Trophoblast cell (in vitro differentiated cells and primary cell): ENCODE results near the gene KCNIP4.
"Not testable (repeated sequence)": the region's sequence is repeated elsewhere in the genome, so short reads cannot be mapped to it uniquely, and the experiment has no call there.

Experiments used
- DNase-seq, 2 donors: peaks; one replicate each; pipeline ENCODE4 v3.0.0-alpha.2; 2016
- H2AFZ ChIP-seq: 2 replicates; pipeline ENCODE4 v1.6.1; 2013; ENCODE audit warnings: low read length, moderate library complexity, mild to moderate bottlenecking; ENCODE audit not compliant: insufficient read depth, poor library complexity
- H2AK5ac ChIP-seq: 2 replicates; pipeline ENCODE4 v1.6.1; 2013; ENCODE audit warnings: mild to moderate bottlenecking, low read length
- H2BK120ac ChIP-seq: 2 replicates; pipeline ENCODE4 v1.6.1; 2013; ENCODE audit warnings: low read length, mild to moderate bottlenecking, moderate library complexity; ENCODE audit not compliant: insufficient read depth, poor library complexity
- H2BK12ac ChIP-seq: 2 replicates; pipeline ENCODE4 v1.6.1; 2013; ENCODE audit warnings: mild to moderate bottlenecking, low read length, moderate library complexity
- H2BK5ac ChIP-seq: 2 replicates; pipeline ENCODE4 v1.6.1; 2013; ENCODE audit warnings: low read length, low read depth, moderate library complexity, mild to moderate bottlenecking; ENCODE audit not compliant: poor library complexity
- H3K14ac ChIP-seq: 2 replicates; pipeline ENCODE4 v1.6.1; 2013; ENCODE audit warnings: mild to moderate bottlenecking, low read length
- H3K18ac ChIP-seq: 2 replicates; pipeline ENCODE4 v1.6.1; 2013; ENCODE audit warnings: mild to moderate bottlenecking, low read length
- H3K23ac ChIP-seq: 2 replicates; pipeline ENCODE4 v1.6.1; 2013; ENCODE audit warnings: low read length
- H3K27ac ChIP-seq: 2 replicates; pipeline ENCODE4 v1.5.1; 2013; ENCODE audit warnings: low read depth, mild to moderate bottlenecking, inconsistent platforms, low read length, moderate library complexity
- H3K27me3 ChIP-seq: 2 replicates; pipeline ENCODE4 v1.6.1; 2013; ENCODE audit warnings: inconsistent platforms, mild to moderate bottlenecking, low read length, moderate library complexity; ENCODE audit not compliant: insufficient read depth
- H3K36me3 ChIP-seq, 2 experiments: 1 replicate in 1 of 2; 2 replicates in 1 of 2; pipeline ENCODE4 v1.6.1; 2013; ENCODE audit warnings: low read length in 2 of 2, mild to moderate bottlenecking in 2 of 2, moderate library complexity in 1 of 2; ENCODE audit not compliant: insufficient read depth in 2 of 2, control insufficient read depth in 1 of 2
- H3K4ac ChIP-seq: 2 replicates; pipeline ENCODE4 v1.6.1; 2013; ENCODE audit warnings: low read depth, mild to moderate bottlenecking, low read length, moderate library complexity
- H3K4me1 ChIP-seq, 2 experiments: 1 replicate in 1 of 2; 2 replicates in 1 of 2; pipeline ENCODE4 v1.6.1; 2013; ENCODE audit warnings: low read length in 2 of 2, mild to moderate bottlenecking in 2 of 2, moderate library complexity in 1 of 2; ENCODE audit not compliant: insufficient read depth in 2 of 2, control insufficient read depth in 1 of 2
- H3K4me2 ChIP-seq: 2 replicates; pipeline ENCODE4 v1.6.1; 2013; ENCODE audit warnings: inconsistent platforms, mild to moderate bottlenecking, low read length, moderate library complexity
- H3K4me3 ChIP-seq: 2 replicates; pipeline ENCODE4 v1.5.1; 2013; ENCODE audit warnings: mild to moderate bottlenecking, low read depth, low read length, inconsistent platforms
- H3K79me1 ChIP-seq: one replicate; pipeline ENCODE4 v1.6.1; 2013; ENCODE audit warnings: low read length
- H3K79me2 ChIP-seq: 2 replicates; pipeline ENCODE4 v1.6.1; 2013; ENCODE audit warnings: low read length, mild to moderate bottlenecking; ENCODE audit not compliant: control insufficient read depth, insufficient read depth, poor library complexity
- H3K9ac ChIP-seq: 2 replicates; pipeline ENCODE4 v1.6.1; 2013; ENCODE audit warnings: mild to moderate bottlenecking, low read length
- H3K9me3 ChIP-seq: 2 replicates; pipeline ENCODE4 v1.6.1; 2013; ENCODE audit warnings: low read depth, mild to moderate bottlenecking, control low read depth, inconsistent platforms, low read length; ENCODE audit not compliant: insufficient read depth
- H4K12ac ChIP-seq: 2 replicates; pipeline ENCODE4 v1.6.1; 2013; ENCODE audit warnings: low read depth, mild to moderate bottlenecking, low read length, moderate library complexity
- H4K8ac ChIP-seq: 2 replicates; pipeline ENCODE4 v1.6.1; 2013; ENCODE audit warnings: low read depth, mild to moderate bottlenecking, low read length, moderate library complexity
- H4K91ac ChIP-seq: one replicate; pipeline ENCODE4 v1.6.1; 2013; ENCODE audit warnings: low read depth, mild to moderate bottlenecking, low read length, moderate library complexity
- WGBS: extraction: QIAGEN DNeasy Blood & Tissue Kit; methylation state at CpG from one replicate; pipeline ENCODE4 v1.1.7; 2013; ENCODE audit warnings: missing lambda C conversion rate; ENCODE audit not compliant: insufficient read length, insufficient coverage; ENCODE audit errors: extremely low coverage; 5-methylcytosine and 5-hydroxymethylcytosine counted together

KCNIP4 gene

GRCh38 chr4:20752641-20753040, 1195.9 kb downstream of the KCNIP4 start:
- Histone ChIP-seq H3K27ac (no peak overlapping the region), H2BK120ac (no peak overlapping the region), H2AK5ac (no peak overlapping the region)

GRCh38 chr4:20746000-20746399, 1202.6 kb downstream of the KCNIP4 start:
- DNase-seq, H2BK120ac ChIP-seq, H3K9me3 ChIP-seq, H3K27me3 ChIP-seq, H4K8ac ChIP-seq, H4K12ac ChIP-seq, H3K4me1 ChIP-seq, H3K23ac ChIP-seq, H2BK12ac ChIP-seq, H2AFZ ChIP-seq, H3K18ac ChIP-seq, H2BK5ac ChIP-seq, H3K79me2 ChIP-seq, H3K14ac ChIP-seq, H3K79me1 ChIP-seq, H3K4me3 ChIP-seq, H3K9ac ChIP-seq, H2AK5ac ChIP-seq, H3K4me2 ChIP-seq, H3K4ac ChIP-seq, H3K36me3 ChIP-seq, H4K91ac ChIP-seq, H3K27ac ChIP-seq: not testable (repeated sequence)
- no CpG with 5 or more reads among the region's 4 CpGs for WGBS

More at GRCh38 chr4:20752641-20753040, 1195.9 kb downstream of the KCNIP4 start:
- Histone ChIP-seq H3K14ac (no peak overlapping the region), H2AFZ (no peak overlapping the region), H3K79me2 (no peaks in the 10 kb centered on the region), H4K12ac (no peak overlapping the region), H3K4me1 (no peaks in the 10 kb centered on the region), H4K8ac (no peak overlapping the region), H3K4ac (no peak overlapping the region), H4K91ac (no peak overlapping the region), H2BK5ac (no peak overlapping the region), H3K4me3 (no peak overlapping the region), H3K4me2 (no peak overlapping the region), H3K18ac (no peak overlapping the region), H2BK12ac (no peak overlapping the region), H3K9ac (no peak overlapping the region), H3K23ac (no peak overlapping the region), H3K36me3 (no peaks in the 10 kb centered on the region), H3K9me3 (no peaks in the 10 kb centered on the region), H3K27me3 (no peaks in the 10 kb centered on the region), H3K79me1 (no peaks in the 10 kb centered on the region)
- no CpG with 5 or more reads among the region's 3 CpGs for WGBS
- no peak for DNase-seq

- Histone ChIP-seq H3K79me1 (no peaks in the 10 kb centered on the region), H2AK5ac (no peak overlapping the region), H3K27ac (no peak overlapping the region), H2BK120ac (no peak overlapping the region), H3K23ac (no peak overlapping the region), H3K9ac (no peak overlapping the region), H3K4ac (no peak overlapping the region), H3K79me2 (no peaks in the 10 kb centered on the region), H2AFZ (no peak overlapping the region), H3K9me3 (peaks cover 12% of the 10 kb centered on the region), H4K12ac (no peak overlapping the region), H2BK5ac (no peak overlapping the region), H3K18ac (no peak overlapping the region), H3K27me3 (no peaks in the 10 kb centered on the region), H3K4me1 (no peaks in the 10 kb centered on the region), H4K91ac (no peak overlapping the region), H3K14ac (no peak overlapping the region), H3K4me2 (no peak overlapping the region), H4K8ac (no peak overlapping the region), H3K36me3 (peaks cover 9 to 17% of the 10 kb centered on the region in 2 experiments), H3K4me3 (no peak overlapping the region), H2BK12ac (no peak overlapping the region)
- DNase-seq = no peak
- WGBS = no CpG with 5 or more reads among the region's 1 CpG
These were observed 1212.6 kb downstream of the KCNIP4 start for GRCh38 chr4:20735931-20736330.

GRCh38 chr4:20724915-20725314, 1223.7 kb downstream of the KCNIP4 start:
- no peak overlapping the region for H4K8ac ChIP-seq
- no peak overlapping the region for H3K4me2 ChIP-seq
- no peak overlapping the region for H4K12ac ChIP-seq
- no peak overlapping the region for H2BK12ac ChIP-seq
- H3K9me3 ChIP-seq = peaks cover 3% of the 10 kb centered on the region
- no peak overlapping the region for H3K27ac ChIP-seq
- H2AFZ ChIP-seq = no peak overlapping the region
- peaks cover 13 to 14% of the 10 kb centered on the region in 2 experiments for H3K36me3 ChIP-seq
- H3K27me3 ChIP-seq = no peaks in the 10 kb centered on the region
- no peak overlapping the region for H3K14ac ChIP-seq
- WGBS = no CpG with 5 or more reads among the region's 6 CpGs
- H2AK5ac ChIP-seq = no peak overlapping the region
- H3K79me2 ChIP-seq = no peaks in the 10 kb centered on the region
- no peak overlapping the region for H3K18ac ChIP-seq
- H2BK5ac ChIP-seq = no peak overlapping the region
- H3K79me1 ChIP-seq = no peaks in the 10 kb centered on the region
- DNase-seq = no peak
- no peaks in the 10 kb centered on the region for H3K4me1 ChIP-seq
- no peak overlapping the region for H3K23ac ChIP-seq
- no peak overlapping the region for H3K4me3 ChIP-seq
- no peak overlapping the region for H3K4ac ChIP-seq
- H2BK120ac ChIP-seq = no peak overlapping the region
- no peak overlapping the region for H4K91ac ChIP-seq
- no peak overlapping the region for H3K9ac ChIP-seq
